ENCODE data around the gene IRAK2. TPM values are rescaled to one million over a fixed set of nuclear protein-coding genes. Genes with fewer than 3 reads are reported as not detected.

IRAK2 gene
- total and polyA plus RNA-seq, 2 donors (not counting 3 experiments of a cell fraction or from before 2014, with no cell fraction given) = 7.9 to 10.0 TPM

- DNase-seq (ENCODE audit: low read depth, low spot score) (no peak), FAIRE-seq (peak; percentile 63)
- Histone ChIP-seq H3K27ac (ENCODE audit: insufficient read depth, low read depth, low read length) (no peak overlapping the region), H3K4me3 (replicated peaks in 1 of 3; ENCODE audit: insufficient read depth in 1 of 3, low read depth in 1 of 3, low read length in 3 of 3) (no peak overlapping the region), H3K27me3 (ENCODE audit: control insufficient read depth in 2 of 2, insufficient read depth in 2 of 2, low read length in 2 of 2) (no peaks in the 10 kb centered on the region), H3K4me1 (ENCODE audit: control insufficient read depth, extremely low read depth, insufficient read depth, low read length) (no peaks in the 10 kb centered on the region), H3K9ac (replicated peaks; ENCODE audit: extremely low read depth, insufficient read depth, low read length) (no peak overlapping the region), H3K36me3 (ENCODE audit: control insufficient read depth in 2 of 2, extremely low read depth in 1 of 2, insufficient read depth in 2 of 2, low read length in 2 of 2) (peaks cover 11 to 20% of the 10 kb centered on the region in 2 experiments), H3K9me1 (replicated peaks; ENCODE audit: control insufficient read depth, extremely low read depth, insufficient read depth, low read length) (no peaks in the 10 kb centered on the region), H3K9me3 (replicated peaks; ENCODE audit: control insufficient read depth, insufficient read depth, low read length) (no peaks in the 10 kb centered on the region), H3K4me2 (ENCODE audit: insufficient read depth, low read length) (no peak overlapping the region), H2AFZ (ENCODE audit: low read depth, low read length) (no peak overlapping the region), H4K20me1 (replicated peaks; ENCODE audit: control insufficient read depth, extremely low read depth, insufficient read depth, low read length) (peaks cover 11% of the 10 kb centered on the region), H3K79me2 (ENCODE audit: control insufficient read depth, insufficient read depth, low read length) (peaks cover 43% of the 10 kb centered on the region)
- no TSS peak for BruUV-seq (replicated peaks)
- intact Hi-C loops (cut with micrococcal nuclease) = no loop called here
- TF ChIP-seq CTCF (IDR thresholded peaks at IDR 0.05; ENCODE audit: extremely low read depth in 1 of 2, insufficient read depth in 1 of 2, low read depth in 1 of 2, low read length in 2 of 2) (no peak), GATA2 (IDR thresholded peaks at IDR 0.05; ENCODE audit: insufficient read depth, insufficient read length, low read depth, low read length) (no peak), MAX (IDR thresholded peaks at IDR 0.05; ENCODE audit: insufficient read depth, insufficient read length) (no peak), FOS (IDR thresholded peaks at IDR 0.05; ENCODE audit: borderline replicate concordance, insufficient read depth, low read length) (no peak), POLR2AphosphoS5 (IDR thresholded peaks at IDR 0.05; ENCODE audit: insufficient read depth, low read depth, low read length) (no peak), POLR2A (IDR thresholded peaks at IDR 0.05; ENCODE audit: low read depth, low read length) (no peak), MYC (IDR thresholded peaks at IDR 0.05; ENCODE audit: low read depth, low read length) (no peak), EZH2 (IDR thresholded peaks at IDR 0.05; ENCODE audit: borderline replicate concordance, low read depth, low read length, severe bottlenecking) (no peak), JUN (IDR thresholded peaks at IDR 0.05; ENCODE audit: borderline replicate concordance, insufficient read depth, insufficient read length, low read depth) (no peak)
- dilution Hi-C loops (cut with MboI; ENCODE audit: extremely low pct_ligation_motif_present, low sequenced_read_pairs) = no loop called here
- POLR2A ChIA-PET = no interaction called here
- CTCF ChIA-PET = interaction anchor here (1.3 kb wide), 1 partner anchor 10 kb away, joined by 4 read pairs; no protein-coding TSS in a partner anchor
Observed at GRCh38 chr3:10273702-10274305, 109.1 kb downstream of the IRAK2 start.
